ENCODE data around the gene APOA5. TPM values are rescaled to one million over a fixed set of nuclear protein-coding genes. Genes with fewer than 3 reads are reported as not detected.

Gene APOA5
- total and polyA plus RNA-seq, 2 experiments from 2014 or later = 0.18 to 0.35 TPM

DNA sequence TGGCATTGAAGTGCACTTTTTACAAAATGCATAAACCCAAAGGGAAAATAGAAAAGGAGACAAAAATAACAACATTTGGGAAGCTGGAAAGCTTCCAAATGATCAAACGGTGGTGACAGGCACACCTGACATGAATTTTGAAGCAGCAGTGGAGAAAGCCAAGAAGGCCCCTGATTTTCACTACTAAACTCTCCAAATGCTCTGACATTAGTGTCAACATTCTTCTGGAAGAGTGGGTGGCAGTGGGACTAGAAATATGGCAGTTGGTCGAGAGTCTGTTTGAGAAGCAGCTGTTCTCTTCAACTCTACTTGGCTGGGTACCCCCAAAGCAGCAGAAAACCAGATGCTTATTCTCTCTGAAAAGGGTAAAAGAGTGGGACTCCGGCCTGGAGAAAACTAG is 12.3 kb upstream of the APOA5 start:
- Histone ChIP-seq H3K36me3 (ENCODE audit: insufficient read depth) (no peaks in the 10 kb centered on the region), H2AFZ (no peak overlapping the region), H3K27me3 (ENCODE audit: insufficient read depth) (no peaks in the 10 kb centered on the region), H4K20me1 (replicated peaks; ENCODE audit: insufficient read depth) (no peaks in the 10 kb centered on the region), H3K79me2 (replicated peaks; ENCODE audit: insufficient read depth) (no peaks in the 10 kb centered on the region), H3K4me1 (ENCODE audit: insufficient read depth) (no peaks in the 10 kb centered on the region), H3K27ac (ENCODE audit: low read depth) (no peak overlapping the region), H3K4me3 (no peak overlapping the region), H3K9me2 (ENCODE audit: insufficient read depth) (no peaks in the 10 kb centered on the region), H3K4me2 (no peak overlapping the region), H3F3A (replicated peaks; ENCODE audit: low read depth) (no peaks in the 10 kb centered on the region)
- TF ChIP-seq, protein P1, sequence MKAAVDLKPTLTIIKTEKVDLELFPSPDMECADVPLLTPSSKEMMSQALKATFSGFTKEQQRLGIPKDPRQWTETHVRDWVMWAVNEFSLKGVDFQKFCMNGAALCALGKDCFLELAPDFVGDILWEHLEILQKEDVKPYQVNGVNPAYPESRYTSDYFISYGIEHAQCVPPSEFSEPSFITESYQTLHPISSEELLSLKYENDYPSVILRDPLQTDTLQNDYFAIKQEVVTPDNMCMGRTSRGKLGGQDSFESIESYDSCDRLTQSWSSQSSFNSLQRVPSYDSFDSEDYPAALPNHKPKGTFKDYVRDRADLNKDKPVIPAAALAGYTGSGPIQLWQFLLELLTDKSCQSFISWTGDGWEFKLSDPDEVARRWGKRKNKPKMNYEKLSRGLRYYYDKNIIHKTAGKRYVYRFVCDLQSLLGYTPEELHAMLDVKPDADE (IDR thresholded peaks at IDR 0.05) = no peak
- TF ChIP-seq REST (IDR thresholded peaks at IDR 0.05; ENCODE audit: unreplicated experiment) (no peak), EZH2 (IDR thresholded peaks at IDR 0.05; ENCODE audit: low read depth, unreplicated experiment) (no peak), POLR2AphosphoS5 (IDR thresholded peaks at IDR 0.05; ENCODE audit: low read depth) (no peak), ZNF114 (CRISPR knock-in tag; IDR thresholded peaks at IDR 0.05) (no peak), ZNF331 (CRISPR knock-in tag; IDR thresholded peaks at IDR 0.05; ENCODE audit: low read depth) (no peak), NANOG (IDR thresholded peaks at IDR 0.05; ENCODE audit: borderline replicate concordance) (no peak), JUNB (IDR thresholded peaks at IDR 0.05; ENCODE audit: unreplicated experiment) (no peak), CREB1 (CRISPR knock-in tag; IDR thresholded peaks at IDR 0.05; ENCODE audit: low read depth) (no peak), STAT1 (IDR thresholded peaks at IDR 0.05; ENCODE audit: unreplicated experiment) (no peak), EZH2phosphoT487 (IDR thresholded peaks at IDR 0.05; ENCODE audit: unreplicated experiment) (no peak)
- TF ChIP-seq, protein P2, sequence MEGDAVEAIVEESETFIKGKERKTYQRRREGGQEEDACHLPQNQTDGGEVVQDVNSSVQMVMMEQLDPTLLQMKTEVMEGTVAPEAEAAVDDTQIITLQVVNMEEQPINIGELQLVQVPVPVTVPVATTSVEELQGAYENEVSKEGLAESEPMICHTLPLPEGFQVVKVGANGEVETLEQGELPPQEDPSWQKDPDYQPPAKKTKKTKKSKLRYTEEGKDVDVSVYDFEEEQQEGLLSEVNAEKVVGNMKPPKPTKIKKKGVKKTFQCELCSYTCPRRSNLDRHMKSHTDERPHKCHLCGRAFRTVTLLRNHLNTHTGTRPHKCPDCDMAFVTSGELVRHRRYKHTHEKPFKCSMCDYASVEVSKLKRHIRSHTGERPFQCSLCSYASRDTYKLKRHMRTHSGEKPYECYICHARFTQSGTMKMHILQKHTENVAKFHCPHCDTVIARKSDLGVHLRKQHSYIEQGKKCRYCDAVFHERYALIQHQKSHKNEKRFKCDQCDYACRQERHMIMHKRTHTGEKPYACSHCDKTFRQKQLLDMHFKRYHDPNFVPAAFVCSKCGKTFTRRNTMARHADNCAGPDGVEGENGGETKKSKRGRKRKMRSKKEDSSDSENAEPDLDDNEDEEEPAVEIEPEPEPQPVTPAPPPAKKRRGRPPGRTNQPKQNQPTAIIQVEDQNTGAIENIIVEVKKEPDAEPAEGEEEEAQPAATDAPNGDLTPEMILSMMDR (conservative IDR thresholded peaks at IDR 0.05; ENCODE audit: low read depth in 2 of 2) = no peak
- TF ChIP-seq, protein P3, sequence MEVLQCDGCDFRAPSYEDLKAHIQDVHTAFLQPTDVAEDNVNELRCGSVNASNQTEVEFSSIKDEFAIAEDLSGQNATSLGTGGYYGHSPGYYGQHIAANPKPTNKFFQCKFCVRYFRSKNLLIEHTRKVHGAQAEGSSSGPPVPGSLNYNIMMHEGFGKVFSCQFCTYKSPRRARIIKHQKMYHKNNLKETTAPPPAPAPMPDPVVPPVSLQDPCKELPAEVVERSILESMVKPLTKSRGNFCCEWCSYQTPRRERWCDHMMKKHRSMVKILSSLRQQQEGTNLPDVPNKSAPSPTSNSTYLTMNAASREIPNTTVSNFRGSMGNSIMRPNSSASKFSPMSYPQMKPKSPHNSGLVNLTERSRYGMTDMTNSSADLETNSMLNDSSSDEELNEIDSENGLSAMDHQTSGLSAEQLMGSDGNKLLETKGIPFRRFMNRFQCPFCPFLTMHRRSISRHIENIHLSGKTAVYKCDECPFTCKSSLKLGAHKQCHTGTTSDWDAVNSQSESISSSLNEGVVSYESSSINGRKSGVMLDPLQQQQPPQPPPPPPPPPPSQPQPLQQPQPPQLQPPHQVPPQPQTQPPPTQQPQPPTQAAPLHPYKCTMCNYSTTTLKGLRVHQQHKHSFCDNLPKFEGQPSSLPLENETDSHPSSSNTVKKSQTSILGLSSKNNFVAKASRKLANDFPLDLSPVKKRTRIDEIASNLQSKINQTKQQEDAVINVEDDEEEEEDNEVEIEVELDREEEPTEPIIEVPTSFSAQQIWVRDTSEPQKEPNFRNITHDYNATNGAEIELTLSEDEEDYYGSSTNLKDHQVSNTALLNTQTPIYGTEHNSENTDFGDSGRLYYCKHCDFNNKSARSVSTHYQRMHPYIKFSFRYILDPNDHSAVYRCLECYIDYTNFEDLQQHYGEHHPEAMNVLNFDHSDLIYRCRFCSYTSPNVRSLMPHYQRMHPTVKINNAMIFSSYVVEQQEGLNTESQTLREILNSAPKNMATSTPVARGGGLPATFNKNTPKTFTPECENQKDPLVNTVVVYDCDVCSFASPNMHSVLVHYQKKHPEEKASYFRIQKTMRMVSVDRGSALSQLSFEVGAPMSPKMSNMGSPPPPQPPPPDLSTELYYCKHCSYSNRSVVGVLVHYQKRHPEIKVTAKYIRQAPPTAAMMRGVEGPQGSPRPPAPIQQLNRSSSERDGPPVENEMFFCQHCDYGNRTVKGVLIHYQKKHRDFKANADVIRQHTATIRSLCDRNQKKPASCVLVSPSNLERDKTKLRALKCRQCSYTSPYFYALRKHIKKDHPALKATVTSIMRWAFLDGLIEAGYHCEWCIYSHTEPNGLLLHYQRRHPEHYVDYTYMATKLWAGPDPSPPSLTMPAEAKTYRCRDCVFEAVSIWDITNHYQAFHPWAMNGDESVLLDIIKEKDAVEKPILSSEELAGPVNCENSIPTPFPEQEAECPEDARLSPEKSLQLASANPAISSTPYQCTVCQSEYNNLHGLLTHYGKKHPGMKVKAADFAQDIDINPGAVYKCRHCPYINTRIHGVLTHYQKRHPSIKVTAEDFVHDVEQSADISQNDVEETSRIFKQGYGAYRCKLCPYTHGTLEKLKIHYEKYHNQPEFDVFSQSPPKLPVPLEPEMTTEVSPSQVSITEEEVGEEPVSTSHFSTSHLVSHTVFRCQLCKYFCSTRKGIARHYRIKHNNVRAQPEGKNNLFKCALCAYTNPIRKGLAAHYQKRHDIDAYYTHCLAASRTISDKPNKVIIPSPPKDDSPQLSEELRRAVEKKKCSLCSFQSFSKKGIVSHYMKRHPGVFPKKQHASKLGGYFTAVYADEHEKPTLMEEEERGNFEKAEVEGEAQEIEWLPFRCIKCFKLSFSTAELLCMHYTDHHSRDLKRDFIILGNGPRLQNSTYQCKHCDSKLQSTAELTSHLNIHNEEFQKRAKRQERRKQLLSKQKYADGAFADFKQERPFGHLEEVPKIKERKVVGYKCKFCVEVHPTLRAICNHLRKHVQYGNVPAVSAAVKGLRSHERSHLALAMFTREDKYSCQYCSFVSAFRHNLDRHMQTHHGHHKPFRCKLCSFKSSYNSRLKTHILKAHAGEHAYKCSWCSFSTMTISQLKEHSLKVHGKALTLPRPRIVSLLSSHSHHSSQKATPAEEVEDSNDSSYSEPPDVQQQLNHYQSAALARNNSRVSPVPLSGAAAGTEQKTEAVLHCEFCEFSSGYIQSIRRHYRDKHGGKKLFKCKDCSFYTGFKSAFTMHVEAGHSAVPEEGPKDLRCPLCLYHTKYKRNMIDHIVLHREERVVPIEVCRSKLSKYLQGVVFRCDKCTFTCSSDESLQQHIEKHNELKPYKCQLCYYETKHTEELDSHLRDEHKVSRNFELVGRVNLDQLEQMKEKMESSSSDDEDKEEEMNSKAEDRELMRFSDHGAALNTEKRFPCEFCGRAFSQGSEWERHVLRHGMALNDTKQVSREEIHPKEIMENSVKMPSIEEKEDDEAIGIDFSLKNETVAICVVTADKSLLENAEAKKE (CRISPR knock-in tag; IDR thresholded peaks at IDR 0.05) = no peak
- Mint-ChIP-seq H3K27me3 (ENCODE audit: insufficient read depth, low read depth, poor library complexity) (no peaks in the 10 kb centered on the region), H3K9me3 (no peaks in the 10 kb centered on the region), H3K27ac (no peak overlapping the region), H3K36me3 (ENCODE audit: low read depth) (no peaks in the 10 kb centered on the region), H3K4me1 (no peaks in the 10 kb centered on the region; the same call in 2 of the 3 replicates), H3K4me3 (no peak overlapping the region)
- DNase-seq (ENCODE audit: low spot score) (no peak), ATAC-seq (no peak)
